H1 (cell line): ENCODE measurements around the gene FAM209A. TPM values are rescaled to one million over a fixed set of nuclear protein-coding genes. Genes with fewer than 3 reads are reported as not detected.
"Not testable (repeated sequence)": the region's sequence is repeated elsewhere in the genome, so short reads cannot be mapped to it uniquely, and the experiment has no call there.

Experiments used
- CTCF ChIA-PET: fragments of 300-600 bp; sonication (Branson Sonifier 250); formaldehyde crosslinking; loops from one replicate; lab custom pipeline; 2021; ENCODE audit not compliant: partially characterized antibody; lab: Charles Lee
- POLR2A ChIA-PET: fragments of 300-600 bp; sonication (Branson Sonifier 250); formaldehyde crosslinking; loops from one replicate; lab custom pipeline; 2021; ENCODE audit warnings: inconsistent platforms; ENCODE audit not compliant: partially characterized antibody; lab: Charles Lee
- DNase-seq, 2 experiments: peaks; one replicate each; pipeline versions ENCODE4 v3.0.0 to v3.0.0-alpha.2; 2010 to 2022; ENCODE audit warnings: low spot score in 2 of 2, low read depth in 1 of 2, mixed read lengths in 1 of 2
- FAIRE-seq: peaks from 2 replicates; lab custom pipeline; 2011; peaks lifted over from hg19 to GRCh38; lab: Jason Lieb, UNC
- H2AFZ ChIP-seq: 2 replicates; pipeline ENCODE4 v1.8.1; 2012; ENCODE audit warnings: low read length, inconsistent platforms
- H2AK5ac ChIP-seq: 2 replicates; pipeline ENCODE4 v1.6.1; 2013; ENCODE audit warnings: low read depth, low read length
- H2BK120ac ChIP-seq: replicated peaks from 2 replicates; pipeline ENCODE3; 2013; ENCODE audit warnings: low read depth, low read length, inconsistent platforms
- H2BK12ac ChIP-seq: 2 replicates; pipeline ENCODE4 v1.6.1; 2013; ENCODE audit warnings: low read depth, low read length
- H2BK15ac ChIP-seq: 2 replicates; pipeline ENCODE4 v1.6.1; 2013; ENCODE audit warnings: low read length
- H2BK20ac ChIP-seq: 2 replicates; pipeline ENCODE4 v1.6.1; 2013; ENCODE audit warnings: low read length
- H2BK5ac ChIP-seq: 2 replicates; pipeline ENCODE4 v1.6.1; 2013; ENCODE audit warnings: low read depth, low read length
- H3K14ac ChIP-seq: 2 replicates; pipeline ENCODE4 v1.6.1; 2013; ENCODE audit warnings: inconsistent platforms; ENCODE audit not compliant: insufficient read length
- H3K18ac ChIP-seq: 2 replicates; pipeline ENCODE4 v1.6.1; 2013; ENCODE audit warnings: low read length; ENCODE audit errors: extremely low read depth
- H3K23ac ChIP-seq: 2 replicates; pipeline ENCODE4 v1.6.1; 2013; ENCODE audit warnings: inconsistent platforms; ENCODE audit not compliant: insufficient read length
- H3K23me2 ChIP-seq: 2 replicates; pipeline ENCODE4 v1.6.1; 2013; ENCODE audit warnings: low read depth, low read length
- H3K27ac ChIP-seq: 2 replicates; pipeline ENCODE4 v1.6.1; 2011; ENCODE audit warnings: low read depth, low read length, inconsistent platforms
- H3K27me3 ChIP-seq, 4 experiments: replicated peaks in 1 of 4; 1 replicate in 1 of 4; 2 replicates in 3 of 4; pipeline versions ENCODE4 v1.6.1 to v1.8.1; 2011 to 2013; ENCODE audit warnings: low read length in 3 of 4, mild to moderate bottlenecking in 3 of 4, inconsistent platforms in 2 of 4, mixed read lengths in 2 of 4, moderate library complexity in 1 of 4; ENCODE audit not compliant: control insufficient read depth in 3 of 4, insufficient read depth in 3 of 4; ENCODE audit errors: extremely low read depth in 1 of 4
- H3K36me3 ChIP-seq, 4 experiments: 2 replicates each; pipeline versions ENCODE4 v1.6.1 to v1.8.1; 2011 to 2013; ENCODE audit warnings: mild to moderate bottlenecking in 4 of 4, low read length in 3 of 4, moderate library complexity in 2 of 4, control low read depth in 1 of 4, inconsistent platforms in 1 of 4; ENCODE audit not compliant: insufficient read depth in 4 of 4, control insufficient read depth in 2 of 4
- H3K4ac ChIP-seq: replicated peaks from 2 replicates; pipeline ENCODE3; 2013; ENCODE audit warnings: low read length, low read depth, mixed read lengths, inconsistent platforms; ENCODE audit not compliant: insufficient read length
- H3K4me1 ChIP-seq, 4 experiments: replicated peaks in 1 of 4; 1 replicate in 1 of 4; 2 replicates in 3 of 4; pipeline versions ENCODE4 v1.6.1 to v1.8.1; 2011 to 2013; ENCODE audit warnings: low read length in 3 of 4, inconsistent platforms in 2 of 4, mixed read lengths in 1 of 4; ENCODE audit not compliant: insufficient read depth in 4 of 4, control insufficient read depth in 3 of 4
- H3K4me2 ChIP-seq, 2 experiments: 2 replicates each; pipeline versions ENCODE4 v1.6.1 to v1.8.1; 2011 to 2013; ENCODE audit warnings: low read depth in 2 of 2, low read length in 2 of 2, control low read depth in 1 of 2, inconsistent platforms in 1 of 2, mild to moderate bottlenecking in 1 of 2; ENCODE audit not compliant: insufficient read depth in 1 of 2
- H3K4me3 ChIP-seq, 4 experiments: fragments of 200-600, 300-600 bp in 1 of 4; sonication (generic), shearing (Covaris generic), sonication (Bioruptor Twin) in 1 of 4; 2 replicates each; pipeline versions ENCODE4 v1.5.1 to v1.8.1; 2011 to 2016; ENCODE audit warnings: low read length in 4 of 4, low read depth in 3 of 4, control low read depth in 2 of 4, inconsistent platforms in 2 of 4, mild to moderate bottlenecking in 2 of 4, mixed read lengths in 1 of 4, moderate library complexity in 1 of 4; ENCODE audit not compliant: insufficient read depth in 2 of 4; ENCODE audit errors: extremely low read depth in 1 of 4
- H3K56ac ChIP-seq: replicated peaks from 2 replicates; pipeline ENCODE3; 2013; ENCODE audit warnings: low read depth, mild to moderate bottlenecking, mixed read lengths, low read length, inconsistent platforms; ENCODE audit not compliant: insufficient read length
- H3K79me1 ChIP-seq: 2 replicates; pipeline ENCODE4 v1.6.1; 2013; ENCODE audit warnings: low read depth, low read length, control low read depth
- H3K79me2 ChIP-seq, 2 experiments: 2 replicates each; pipeline versions ENCODE4 v1.6.1 to v1.8.1; 2012 to 2013; ENCODE audit warnings: low read length in 2 of 2, mild to moderate bottlenecking in 2 of 2, inconsistent platforms in 1 of 2; ENCODE audit not compliant: insufficient read depth in 2 of 2, control insufficient read depth in 1 of 2
- H3K9ac ChIP-seq, 4 experiments: replicated peaks in 1 of 4; 1 replicate in 1 of 4; 2 replicates in 3 of 4; pipeline versions ENCODE4 v1.6.1 to v1.8.1; 2011 to 2013; ENCODE audit warnings: low read depth in 3 of 4, low read length in 3 of 4, control low read depth in 2 of 4, mild to moderate bottlenecking in 2 of 4, moderate library complexity in 2 of 4, inconsistent platforms in 1 of 4; ENCODE audit errors: extremely low read depth in 1 of 4
- H3K9me3 ChIP-seq, 2 experiments: 2 replicates each; pipeline versions ENCODE4 v1.6.1 to v1.8.1; 2012 to 2013; ENCODE audit warnings: mild to moderate bottlenecking in 2 of 2, moderate library complexity in 2 of 2, control low read depth in 1 of 2, inconsistent platforms in 1 of 2, low read depth in 1 of 2, low read length in 1 of 2, mixed read lengths in 1 of 2; ENCODE audit not compliant: insufficient read depth in 2 of 2
- H4K20me1 ChIP-seq, 2 experiments: replicated peaks in 1 of 2; 2 replicates each; pipeline versions ENCODE3 to v1.8.1; 2011 to 2013; ENCODE audit warnings: inconsistent platforms in 2 of 2, low read length in 2 of 2, mild to moderate bottlenecking in 1 of 2; ENCODE audit not compliant: insufficient read depth in 2 of 2, control insufficient read depth in 1 of 2
- H4K5ac ChIP-seq: 2 replicates; pipeline ENCODE4 v1.6.1; 2013; ENCODE audit warnings: low read length, low read depth, mixed read lengths, inconsistent platforms; ENCODE audit not compliant: insufficient read length
- H4K8ac ChIP-seq: 2 replicates; pipeline ENCODE4 v1.8.0; 2013; ENCODE audit warnings: mild to moderate bottlenecking, moderate library complexity, low read length, inconsistent platforms; ENCODE audit not compliant: insufficient read depth; ENCODE audit errors: extremely low read depth
- H4K91ac ChIP-seq: replicated peaks from 2 replicates; pipeline ENCODE3; 2013; ENCODE audit warnings: low read length, mixed read lengths, inconsistent platforms; ENCODE audit not compliant: insufficient read length
- WGBS, 2 experiments: shearing (Covaris generic) in 1 of 2; methylation state at CpG; one replicate each; pipeline versions ENCODE4 v1.1.6 to v1.1.7; 2013 to 2015; ENCODE audit warnings: low lambda C conversion rate in 2 of 2, mixed read lengths in 2 of 2, inconsistent platforms in 1 of 2, low coverage in 1 of 2, missing lambda C conversion rate in 1 of 2; ENCODE audit not compliant: insufficient replicate concordance in 2 of 2, insufficient coverage in 1 of 2, insufficient read length in 1 of 2; ENCODE audit errors: extremely low coverage in 1 of 2, missing lambda C conversion rate in 1 of 2; 5-methylcytosine and 5-hydroxymethylcytosine counted together
- polyA plus RNA-seq, 7 experiments: library from polyadenylated mRNA; depleted of rRNA in 3 of 7; stranded (reverse) in 5 of 7; unstranded in 2 of 7; fragments of >200 nt in 5 of 7; fragments of 200-250 nt in 2 of 7; gene quantifications; 1 replicate in 5 of 7; 2 replicates in 1 of 7; 4 replicates in 1 of 7; pipeline versions ENCODE4 v1.2.1 to v1.2.3, GENCODE V29; 2011 to 2013; ENCODE audit warnings: missing spikeins in 2 of 7, mixed read lengths in 2 of 7
- total RNA-seq: library from RNA; stranded (reverse); fragmentation: NEBNext Ultra II Directional; extraction: Animal tissue kit (Norgen Biotek cat#: 25700); gene quantifications from 2 replicates; pipeline ENCODE4 v1.2.1, GENCODE V29; 2021

Gene FAM209A
- total and polyA plus RNA-seq, 2 of the 8 experiments (the other 6 are each of a cell fraction or from before 2014, with no cell fraction given), result 0.15 TPM; not detected in 1

DNA sequence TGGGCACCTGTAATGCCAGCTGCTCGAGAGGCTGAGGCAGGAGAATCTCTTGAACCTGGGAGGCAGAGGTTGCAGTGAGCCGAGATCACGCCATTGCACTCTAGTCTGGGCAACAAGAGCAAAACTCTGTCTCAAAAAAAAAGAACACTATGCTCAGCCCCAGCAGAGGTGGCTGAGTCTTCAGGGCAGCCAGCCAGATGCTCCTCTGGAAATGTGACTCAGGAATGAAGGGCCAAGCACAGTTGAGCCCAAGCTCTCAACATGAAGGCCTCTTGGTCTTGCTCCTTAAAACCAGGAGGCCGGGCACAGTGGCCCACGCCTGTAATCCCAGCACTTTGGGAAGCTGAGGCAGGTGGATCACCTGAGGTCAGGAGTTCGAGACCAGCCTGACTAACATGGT lies 40.0 kb downstream of the FAM209A start:
- H3K9ac ChIP-seq, DNase-seq, H3K79me1 ChIP-seq, H3K4me2 ChIP-seq, H2BK15ac ChIP-seq, H2BK12ac ChIP-seq, H3K4me1 ChIP-seq, H3K14ac ChIP-seq, H2AK5ac ChIP-seq, H2BK20ac ChIP-seq, H4K91ac ChIP-seq, H3K27ac ChIP-seq, H4K8ac ChIP-seq, FAIRE-seq, H4K20me1 ChIP-seq, H2AFZ ChIP-seq, H2BK120ac ChIP-seq, H3K9me3 ChIP-seq, H3K4me3 ChIP-seq, H3K56ac ChIP-seq, H2BK5ac ChIP-seq, H4K5ac ChIP-seq, H3K4ac ChIP-seq, H3K23me2 ChIP-seq, H3K27me3 ChIP-seq, H3K79me2 ChIP-seq, POLR2A ChIA-PET, H3K23ac ChIP-seq, H3K36me3 ChIP-seq, H3K18ac ChIP-seq: not testable (repeated sequence)
- CTCF ChIA-PET, result interaction anchor here (0.8 to 1.5 kb wide), 3 partner anchors 13 to 16 kb away, joined by 3 to 9 read pairs (median 4); no protein-coding TSS in a partner anchor
- WGBS, 2 experiments, result 87% methylated on average over 6 of the region's 6 CpGs; no CpG with 5 or more reads in 1 of the 2 experiments
